ENCODE measurements around the gene NKX2-2.

NKX2-2 gene

DNA sequence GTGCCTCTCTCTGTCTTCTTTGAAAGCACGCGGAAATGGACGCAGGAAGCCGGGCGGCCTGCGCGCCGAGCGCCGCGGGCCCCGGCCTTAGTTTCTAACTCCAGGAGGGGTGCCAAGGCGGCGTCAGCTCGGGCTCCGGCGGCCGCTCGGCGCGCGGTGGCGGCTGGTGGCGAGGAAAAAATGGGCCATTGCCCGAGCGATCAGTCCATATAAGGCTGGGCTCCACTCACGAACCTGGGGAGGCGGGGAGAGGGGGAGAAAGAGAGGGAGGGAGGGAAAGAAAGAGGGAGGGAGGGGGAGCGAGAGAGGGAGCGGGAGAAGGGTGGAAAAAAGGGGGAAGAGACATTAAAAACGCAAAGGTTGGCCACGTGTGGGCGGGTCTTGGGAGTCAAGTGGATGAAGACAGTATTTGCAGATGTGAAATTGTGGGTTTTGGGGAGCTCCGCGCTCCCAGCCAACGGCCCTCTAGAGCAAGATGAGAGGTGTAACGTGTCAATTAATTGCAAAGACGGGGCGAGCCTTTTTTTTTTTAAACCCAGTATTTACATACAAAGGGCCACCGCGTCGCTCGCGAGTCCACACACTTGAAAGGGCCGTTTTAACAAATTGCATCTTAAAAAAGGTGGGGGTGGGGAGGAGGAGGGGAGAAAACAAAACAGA lies at the start of gene NKX2-2:
Gene NKX2-2, minus strand, starts transcription at position 184 of the 660 bp plus-strand sequence. CDS start 395 bp downstream, outside the sequence.
- peak; percentile 37 for DNase-seq

DNA sequence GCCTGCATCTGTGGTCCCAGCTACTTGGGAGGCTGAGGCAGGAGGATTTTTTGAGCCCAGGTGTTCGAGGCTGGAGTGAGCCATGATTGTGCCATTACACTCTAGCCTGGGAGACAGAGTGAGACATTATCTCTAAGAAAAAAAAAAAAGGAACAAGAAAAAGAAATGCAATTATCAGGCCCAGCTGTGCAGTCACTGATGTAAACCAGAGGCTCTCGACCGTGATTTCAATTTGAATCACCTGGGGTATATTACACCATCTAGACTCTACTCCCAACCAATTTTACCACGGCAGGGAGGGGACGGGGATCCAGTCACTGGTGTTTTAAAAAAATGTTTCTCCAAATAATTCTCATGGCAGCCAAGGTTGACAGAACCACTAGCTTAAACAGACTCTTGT lies 48.8 kb upstream of the NKX2-2 start:
- DNase-seq: no peak

DNA sequence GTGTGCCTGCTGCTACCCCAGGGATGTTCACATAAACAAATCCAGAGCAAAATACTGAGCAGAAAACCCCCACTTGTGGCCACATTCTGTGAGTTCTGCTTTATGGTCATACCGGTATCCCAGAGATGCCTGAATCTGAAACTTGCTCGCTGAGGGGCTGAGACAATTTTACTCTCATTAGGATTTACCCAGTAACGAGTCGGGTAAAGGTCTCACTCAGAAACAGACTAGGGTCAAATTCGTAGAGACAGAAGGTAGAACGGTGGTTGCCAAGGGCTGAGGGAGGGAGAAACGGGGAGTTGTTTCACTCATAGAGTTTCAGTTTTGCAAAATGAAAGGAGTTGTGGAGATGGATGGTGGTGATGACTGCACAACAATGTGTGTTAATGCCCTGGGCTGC lies 45.4 kb upstream of the NKX2-2 start:
- no peak for DNase-seq

DNA sequence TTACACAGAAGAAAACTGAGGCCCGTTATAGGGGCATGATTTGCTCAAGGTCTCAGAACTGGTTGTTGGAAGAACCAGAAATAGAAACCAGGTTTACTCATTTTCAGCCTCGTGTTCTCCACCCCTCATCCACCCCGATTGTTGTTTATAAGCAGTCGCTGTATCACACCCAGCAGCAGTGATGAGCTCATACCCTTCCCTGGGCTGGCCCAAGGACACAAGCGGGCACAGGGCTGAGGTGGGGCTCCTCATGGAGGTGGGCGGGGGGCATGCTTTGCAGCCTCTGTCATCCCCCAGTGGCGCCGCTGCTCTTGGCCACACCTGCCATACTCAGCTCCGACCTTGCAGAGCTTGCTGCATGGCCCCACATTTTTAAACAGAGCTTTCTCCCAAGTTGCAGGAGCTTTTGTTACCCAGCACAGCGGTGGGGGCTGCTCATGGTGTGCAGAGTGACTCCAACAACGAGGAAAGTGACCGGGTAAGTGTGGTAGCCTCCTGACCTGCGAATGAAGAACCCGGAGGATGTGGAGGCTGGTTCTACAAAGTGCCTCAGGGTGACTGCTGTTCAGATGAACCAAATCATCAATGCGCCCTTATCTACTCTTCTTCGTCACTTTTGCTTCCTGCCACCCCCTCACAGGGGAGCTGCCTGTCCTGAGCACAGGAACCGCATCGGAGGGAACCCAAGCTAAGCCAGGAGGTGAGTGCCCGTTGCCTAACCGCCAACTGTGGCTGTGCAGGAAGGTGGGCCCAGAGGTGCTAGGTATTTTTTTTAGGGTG lies 43.6 kb upstream of the NKX2-2 start:
- no peak for DNase-seq

DNA sequence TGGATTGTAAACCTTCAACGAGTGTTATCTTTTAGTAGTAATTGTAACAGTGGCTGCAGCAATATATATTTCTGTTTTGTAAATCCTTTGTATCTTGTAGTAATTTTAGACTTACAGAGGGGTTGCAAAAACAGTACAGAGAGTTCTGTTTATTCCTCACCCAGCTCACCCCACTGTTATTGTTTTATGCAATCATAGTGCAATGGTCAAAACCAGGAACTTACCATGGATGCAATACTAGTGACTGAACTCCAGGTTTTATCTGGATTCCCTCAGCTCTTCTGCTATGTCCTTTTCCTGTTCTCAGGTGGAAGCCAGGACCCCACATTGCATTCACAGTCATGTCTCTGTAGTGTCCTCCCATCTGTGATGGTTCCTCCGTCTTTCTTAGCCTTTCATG lies 42.5 kb upstream of the NKX2-2 start:
- no peak for DNase-seq

DNA sequence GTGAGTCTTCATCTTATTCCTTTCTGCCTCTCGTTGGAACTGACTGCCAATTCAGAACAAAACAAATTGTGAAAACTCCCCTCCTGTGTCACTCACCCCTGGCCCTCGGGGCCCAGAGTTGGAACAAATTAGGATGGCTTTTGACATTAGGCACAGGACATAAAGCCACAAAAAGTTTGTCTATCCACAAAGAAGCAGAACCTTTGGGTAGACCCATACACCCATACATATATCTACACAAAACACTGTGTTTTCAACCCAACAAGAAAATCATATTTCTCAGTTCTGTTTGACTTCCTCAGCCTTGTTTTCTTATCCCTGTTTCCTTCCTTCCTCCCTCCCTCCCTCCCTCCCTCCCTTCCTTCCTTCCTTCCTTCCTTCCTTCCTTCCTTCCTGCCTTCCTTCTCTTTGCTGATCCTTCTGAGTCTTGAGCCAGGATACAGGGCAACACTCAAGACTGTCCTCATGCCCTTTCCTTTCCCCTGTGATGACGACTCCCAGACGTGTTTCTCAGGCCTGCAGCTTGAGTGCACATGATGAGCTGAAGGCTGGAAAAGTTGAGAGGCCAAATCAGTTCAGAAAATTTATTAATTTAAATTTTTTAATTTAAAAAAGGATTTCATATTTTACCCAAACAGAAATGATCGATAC lies 41.7 kb upstream of the NKX2-2 start:
- no peak for DNase-seq

DNA sequence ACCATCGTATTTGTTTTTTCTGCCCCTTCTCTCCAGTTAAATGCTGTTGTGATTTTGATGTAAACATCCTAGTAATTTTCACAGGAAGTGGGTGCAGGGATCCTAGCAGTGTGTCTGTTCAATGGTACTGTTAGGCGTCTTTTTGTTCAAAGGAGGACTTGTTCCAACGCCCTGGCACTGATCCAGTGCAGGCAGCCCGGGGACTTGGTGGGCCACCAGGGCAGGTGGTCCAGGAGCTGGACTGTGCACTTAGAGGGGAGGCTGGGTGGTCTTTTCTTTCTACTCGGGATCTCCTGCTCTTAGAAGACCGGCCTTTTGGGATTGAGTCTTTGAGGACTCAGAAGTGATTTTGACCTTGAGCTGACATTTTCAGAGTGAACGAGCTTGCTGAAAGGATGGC lies 41.1 kb upstream of the NKX2-2 start:
- no peak for DNase-seq

DNA sequence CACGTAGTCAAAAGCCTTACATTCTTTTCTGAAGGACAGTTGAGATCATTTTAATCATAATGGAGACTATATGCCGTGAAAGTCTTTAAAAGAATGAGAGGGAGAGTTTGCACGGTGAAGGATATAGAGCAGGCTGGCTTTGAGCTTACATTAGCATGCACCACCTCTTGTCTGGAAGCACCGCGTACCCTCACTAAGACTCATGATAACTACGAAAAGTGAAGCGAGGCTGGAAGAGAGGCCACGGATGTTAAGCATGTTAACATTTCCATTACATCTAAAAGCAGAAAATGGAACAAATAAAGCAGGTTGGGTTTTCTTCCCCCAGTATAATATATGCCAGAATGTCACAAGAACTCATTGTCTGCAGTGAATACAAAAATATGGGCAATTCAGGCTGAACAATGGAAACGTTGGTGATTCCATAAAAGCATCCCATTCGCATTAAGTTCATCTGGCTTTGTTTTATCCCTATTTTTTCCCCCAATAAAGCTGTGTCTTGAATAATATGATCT lies 40.6 kb upstream of the NKX2-2 start:
- no peak for DNase-seq

DNA sequence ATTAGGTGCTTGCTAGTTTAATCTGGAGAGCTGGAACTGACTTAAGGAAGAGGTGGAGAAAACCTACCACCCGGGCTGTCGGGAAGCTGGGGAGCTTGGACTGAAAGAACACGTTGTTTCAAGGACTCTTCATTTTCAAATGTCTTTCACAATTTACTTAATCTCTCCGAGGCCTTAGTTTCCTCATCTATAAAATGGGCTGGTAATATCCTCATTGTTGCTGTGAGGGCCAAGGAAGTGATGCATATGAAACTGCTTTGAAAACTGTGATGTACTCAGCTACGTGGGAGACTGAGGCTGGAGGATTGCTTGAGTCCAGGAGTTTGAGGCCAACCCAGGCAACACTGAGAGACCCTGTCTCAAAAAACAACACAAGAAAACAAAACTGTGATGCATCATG lies 36.7 kb upstream of the NKX2-2 start:
- no peak for DNase-seq

DNA sequence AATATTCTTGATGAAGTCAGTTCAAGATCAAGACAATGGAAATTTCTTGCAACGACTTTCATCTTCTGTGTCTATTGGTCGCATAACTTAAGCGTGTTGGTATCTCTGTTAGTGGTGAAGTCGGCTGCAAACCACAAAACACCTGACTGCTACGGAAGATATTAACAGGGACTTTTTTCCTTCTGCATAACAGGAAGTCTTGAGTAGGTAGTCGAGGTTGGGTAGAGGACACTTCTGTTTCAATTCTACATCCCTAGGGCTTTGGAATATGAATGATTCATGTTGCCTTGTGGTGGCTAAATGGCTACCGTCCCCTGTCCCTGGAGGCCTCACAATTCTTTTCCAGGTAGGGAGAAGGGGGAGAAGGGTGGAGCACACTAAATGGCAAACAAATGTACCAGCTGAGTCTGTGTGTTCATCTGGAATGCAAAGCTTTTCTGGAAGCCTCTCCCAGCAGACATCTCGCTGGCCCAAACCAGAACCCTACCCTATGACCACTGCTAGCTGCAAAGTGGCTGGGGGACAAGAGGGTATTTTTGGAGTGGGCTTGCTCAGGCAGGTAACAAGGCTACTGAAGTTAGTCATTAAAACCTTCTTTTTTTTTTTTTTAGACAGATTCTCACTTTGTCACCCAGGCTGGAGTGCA lies 34.6 kb upstream of the NKX2-2 start:
- no peak for DNase-seq

DNA sequence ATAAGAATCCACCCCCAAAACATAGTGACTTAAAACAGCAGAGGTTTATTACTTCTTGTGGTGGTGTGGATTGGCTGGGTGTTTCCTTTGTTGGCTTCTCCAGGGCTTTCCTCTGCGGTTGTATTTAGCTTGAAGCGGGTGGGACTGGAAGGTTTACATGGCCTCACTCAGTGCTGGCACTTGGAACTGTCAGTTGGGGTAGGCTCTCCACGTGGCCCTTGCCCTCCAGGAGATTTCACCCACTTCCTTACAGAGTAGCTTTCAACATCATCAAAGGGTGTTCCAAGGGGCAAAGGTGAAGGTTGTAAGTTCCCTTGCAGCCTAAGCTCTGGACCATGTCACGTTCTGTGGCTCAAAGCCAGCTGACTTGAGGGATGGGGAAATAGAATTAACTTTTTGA lies 32.5 kb upstream of the NKX2-2 start:
- no peak for DNase-seq

DNA sequence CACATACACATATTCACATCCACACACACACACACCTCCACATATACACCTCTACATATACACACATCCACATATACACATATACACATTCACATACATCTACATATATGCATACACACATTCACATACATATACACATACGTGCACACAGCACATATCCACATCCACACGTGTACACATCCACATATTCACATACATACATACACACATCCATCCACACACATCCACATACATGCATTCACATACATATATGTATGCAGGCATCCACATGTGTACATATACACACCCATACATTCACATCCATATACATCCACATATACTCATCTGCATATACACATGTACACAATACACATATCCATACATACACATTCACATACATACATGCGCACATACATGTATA lies 25.6 kb upstream of the NKX2-2 start:
- no peak for DNase-seq

DNA sequence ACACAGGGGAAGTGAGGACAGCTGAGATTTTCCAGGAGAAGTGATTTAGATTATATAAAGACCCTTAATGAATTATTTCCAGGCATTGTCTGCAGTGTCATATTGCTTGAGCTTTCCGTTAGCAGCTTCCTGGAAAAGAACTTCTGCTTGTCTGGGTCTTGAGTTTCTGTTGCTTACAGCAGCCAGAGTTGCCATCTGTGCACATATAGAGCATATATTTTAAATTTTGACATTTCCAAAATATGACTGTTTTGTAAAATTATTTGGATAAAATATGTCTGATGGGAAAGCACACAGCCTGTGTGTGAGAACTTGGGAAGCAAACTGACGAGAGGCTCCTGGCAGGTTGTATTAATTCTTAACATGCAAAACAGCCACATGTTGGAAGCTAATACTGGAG lies 21.0 kb upstream of the NKX2-2 start:
- no peak for DNase-seq

DNA sequence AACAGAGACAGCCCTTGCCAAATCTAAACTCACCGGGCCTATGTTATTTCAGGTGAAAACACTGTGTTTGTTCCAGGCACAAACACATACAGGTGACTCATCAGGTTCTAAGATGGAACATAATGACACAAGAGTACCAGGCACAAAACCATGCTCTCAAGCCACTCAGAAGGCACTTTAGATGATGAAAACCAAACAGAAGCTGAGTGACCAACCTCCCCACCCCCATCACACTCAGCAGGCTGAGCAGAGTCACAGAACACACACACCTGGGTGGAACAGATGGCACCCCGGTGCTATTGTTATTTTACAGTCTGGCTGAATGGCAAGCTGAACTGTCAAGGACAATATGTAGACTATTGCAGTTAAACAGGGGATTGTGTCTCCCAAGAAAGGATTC lies 20.6 kb upstream of the NKX2-2 start:
- DNase-seq: peak; percentile 96

DNA sequence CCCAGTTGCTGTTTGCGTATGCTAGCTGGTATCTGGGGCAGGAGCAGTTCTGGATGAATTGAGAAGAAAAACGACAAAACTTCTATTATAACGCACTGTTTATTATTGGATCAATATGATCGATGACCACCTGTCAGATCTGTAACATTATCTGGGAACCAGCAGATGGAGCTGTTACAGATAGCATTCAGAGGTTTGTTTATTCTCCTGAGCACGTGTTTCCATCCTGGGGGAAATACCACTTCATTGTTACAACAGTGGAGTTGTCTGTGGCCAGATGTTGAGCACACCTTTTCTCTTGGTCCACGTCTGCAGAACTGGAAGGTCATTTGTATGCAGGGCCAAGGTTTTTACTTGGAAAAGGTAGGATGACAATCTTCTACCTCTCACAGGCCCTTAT lies 16.0 kb upstream of the NKX2-2 start:
- DNase-seq: peak; percentile 66

DNA sequence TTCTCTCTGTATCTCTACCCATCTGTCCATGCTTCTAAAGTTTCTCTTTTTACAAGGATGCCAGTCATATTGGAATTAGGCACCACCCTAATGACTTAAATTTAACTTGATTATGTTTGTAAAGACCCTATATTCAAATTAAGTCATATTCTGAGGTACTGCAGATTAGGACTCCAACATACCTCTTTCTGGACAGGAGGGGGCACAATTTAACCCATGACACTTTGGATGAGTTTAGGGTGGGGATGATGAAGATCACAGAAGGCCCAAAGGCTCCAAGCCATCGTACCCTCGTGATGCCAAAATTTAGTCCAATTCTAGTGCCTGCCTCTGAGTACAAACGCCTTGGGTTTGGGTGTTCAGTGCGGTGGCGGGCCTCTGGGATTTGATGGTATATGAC lies 15.0 kb upstream of the NKX2-2 start:
- DNase-seq: no peak

DNA sequence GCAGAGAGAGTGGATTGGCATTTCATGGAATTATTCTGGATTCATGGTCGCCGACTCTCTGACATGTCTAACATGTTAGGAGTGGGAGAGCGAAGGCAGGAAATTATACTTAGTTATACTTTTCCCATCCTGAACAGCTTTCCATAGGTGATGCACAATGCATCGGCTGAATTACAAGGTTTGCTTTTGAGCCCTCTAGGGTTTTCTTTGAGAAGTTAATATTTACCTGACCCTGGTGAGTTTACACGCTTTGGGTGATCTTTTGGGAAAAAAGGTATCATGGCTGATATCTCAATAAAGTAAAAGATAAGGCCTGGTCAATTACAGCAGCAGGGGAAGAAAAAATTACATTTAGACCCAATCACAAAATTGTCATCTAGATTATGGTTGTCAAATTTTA lies 14.0 kb upstream of the NKX2-2 start:
- DNase-seq: no peak

DNA sequence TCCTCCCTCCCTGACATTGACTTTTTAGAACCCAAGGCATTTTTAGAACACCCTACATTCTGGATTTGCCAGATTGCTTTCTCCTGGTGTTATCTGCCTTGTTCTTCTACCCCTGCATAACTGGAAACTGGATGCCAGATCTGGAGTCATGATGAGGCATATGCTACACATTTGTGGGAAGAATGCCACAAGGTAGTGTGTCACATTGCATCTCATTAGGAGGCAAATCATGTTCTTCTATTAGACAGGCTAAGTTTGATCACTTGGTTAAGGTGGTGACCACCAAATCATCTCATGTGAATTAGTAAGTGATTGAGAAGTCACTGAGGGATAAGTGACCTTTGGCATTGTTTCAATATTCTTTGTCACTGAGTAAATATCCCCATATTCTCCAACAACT lies 12.9 kb upstream of the NKX2-2 start:
- no peak for DNase-seq

DNA sequence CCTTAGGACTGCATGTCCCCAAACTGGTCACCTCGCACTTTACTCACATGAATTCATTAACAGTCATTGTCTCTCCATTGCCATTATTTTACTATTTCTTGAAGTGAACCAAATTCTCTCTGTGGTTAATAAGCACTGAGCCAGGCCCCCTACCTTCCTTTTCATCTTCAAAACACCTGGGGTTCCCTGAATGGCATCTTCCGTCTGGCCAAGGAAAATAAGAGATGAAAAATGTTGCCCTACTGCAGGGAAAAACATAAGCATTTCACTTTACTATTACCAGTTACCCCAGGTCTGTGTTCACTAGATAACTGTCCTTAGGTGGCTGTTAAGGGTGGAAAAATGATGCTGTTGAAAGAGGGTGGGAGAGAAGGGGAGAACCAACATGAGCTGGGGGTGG lies 10.0 kb upstream of the NKX2-2 start:
- DNase-seq: no peak

DNA sequence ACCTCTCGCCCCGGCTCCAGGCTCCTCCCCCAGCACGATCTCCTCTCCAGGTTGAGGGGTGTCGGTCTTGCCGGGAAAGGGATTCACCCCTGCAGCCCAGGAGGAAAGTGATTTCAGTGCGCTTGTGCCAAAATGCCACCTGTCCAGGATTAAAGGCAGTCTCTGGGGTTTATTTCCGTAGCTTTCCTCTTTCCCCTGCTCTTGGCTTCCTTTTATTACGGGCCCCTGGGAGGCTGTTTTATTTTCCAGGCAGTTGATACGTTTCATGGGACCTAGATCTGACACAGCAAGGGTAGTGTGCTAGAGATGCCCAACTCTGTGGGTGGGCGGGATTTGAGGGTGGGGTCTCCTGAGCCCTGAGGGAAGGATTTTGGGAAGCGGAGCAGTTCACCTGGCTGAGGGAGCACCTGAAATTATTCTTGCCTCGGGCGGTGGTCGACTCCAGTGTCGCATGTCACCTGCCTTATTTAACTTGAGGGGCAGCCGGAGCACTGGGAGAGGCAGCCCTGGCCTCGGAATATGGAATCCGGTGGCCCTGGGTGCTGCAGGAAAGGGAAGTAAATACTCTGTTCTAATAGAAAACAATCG lies 9.5 kb upstream of the NKX2-2 start:
- DNase-seq: no peak

DNA sequence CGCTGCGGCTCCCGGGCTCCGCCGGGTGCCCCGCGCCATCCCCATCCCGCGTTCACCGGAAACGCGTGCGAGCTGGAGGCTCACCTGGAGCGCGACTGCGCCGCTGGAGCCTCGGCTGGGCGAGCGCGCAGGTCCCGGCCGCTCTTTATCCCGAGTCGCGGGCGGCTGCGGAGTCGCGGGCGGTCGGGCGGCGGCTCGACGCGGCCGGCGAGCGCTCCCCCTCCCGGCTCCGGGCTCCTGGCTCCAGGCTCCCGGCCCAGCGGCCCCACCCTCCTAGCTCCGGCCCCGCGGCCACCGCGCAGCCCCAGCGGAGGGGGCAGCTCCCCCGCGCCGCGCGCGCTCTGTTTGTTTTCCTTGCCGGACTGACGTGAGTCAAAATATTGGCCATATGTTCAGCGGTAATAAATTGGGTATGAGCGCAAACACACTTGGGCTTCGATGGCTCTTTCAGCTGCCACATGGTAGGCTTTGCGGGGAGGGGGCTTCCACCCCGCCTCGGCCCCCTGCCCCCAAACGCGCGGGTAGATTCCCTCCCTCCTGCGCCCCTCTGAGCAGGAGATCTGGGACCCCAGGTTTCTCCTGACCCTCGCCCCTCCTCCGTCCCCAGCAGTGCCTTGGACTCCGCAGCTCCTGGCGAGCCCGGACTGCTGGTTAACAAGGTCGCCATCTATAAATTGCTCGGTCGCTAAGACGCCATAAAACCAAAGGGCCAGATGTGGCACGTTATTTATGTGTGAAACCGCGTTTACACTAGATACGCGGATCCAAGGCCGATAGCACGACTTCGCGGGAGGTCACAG lies 8.8 kb upstream of the NKX2-2 start:
- DNase-seq: peak; percentile 55

All from NCI-H774 (cell line).